AG04449 (cell line): Measurements from ENCODE around the gene ST14.

Experiments used
- CTCF ChIA-PET: fragments of 350-600 bp; formaldehyde crosslinking; extraction: SDS; loops from one replicate; lab custom pipeline; 2021; ENCODE audit warnings: antibody characterized with exemption; lab: Yijun Ruan, JAX
- POLR2A ChIA-PET: fragments of 400-600, 350-600 bp; formaldehyde crosslinking; extraction: SDS; loops from one replicate; lab custom pipeline; 2020; ENCODE audit warnings: antibody characterized with exemption, inconsistent platforms; lab: Yijun Ruan, JAX
- DNase-seq: peaks from one replicate; pipeline ENCODE4 v3.0.0-alpha.2; 2010; ENCODE audit warnings: low read depth, low spot score
- H3K4me3 ChIP-seq: 2 replicates; pipeline ENCODE4 v1.5.1; 2011; ENCODE audit warnings: low read depth, mild to moderate bottlenecking, control low read depth, low read length
- CTCF ChIP-seq: IDR thresholded peaks from one replicate; pipeline ENCODE4 v1.5.1; 2011; ENCODE audit warnings: mild to moderate bottlenecking, moderate library complexity, low read length, control low read depth, inconsistent platforms; ENCODE audit not compliant: insufficient read depth; ENCODE audit errors: missing control alignments

The ST14 gene

GRCh38 chr11:130194241-130195023 lies 34.9 kb downstream of the ST14 start:
- POLR2A ChIA-PET: no interaction called here
- TF ChIP-seq CTCF: no peak
- no peak overlapping the region for H3K4me3 ChIP-seq
- CTCF ChIA-PET: no interaction called here
- DNase-seq: no peak

GRCh38 chr11:130197386-130198035 lies 37.9 kb downstream of the ST14 start:
- ChIA-PET CTCF (interaction anchor here (1.3 kb wide), 1 partner anchor 15 kb away, joined by 5 read pairs; no protein-coding TSS in a partner anchor), POLR2A (no interaction called here)
- no peak for TF ChIP-seq CTCF
- no peak for DNase-seq
- H3K4me3 ChIP-seq: no peak overlapping the region

- ChIA-PET POLR2A (no interaction called here), CTCF (no interaction called here)
- DNase-seq: no peak
- no peak overlapping the region for H3K4me3 ChIP-seq
- no peak for TF ChIP-seq CTCF
These were observed 38.7 kb downstream of the ST14 start for GRCh38 chr11:130198292-130198691.

GRCh38 chr11:130198964-130199363 lies 39.4 kb downstream of the ST14 start:
- TF ChIP-seq CTCF: no peak
- POLR2A ChIA-PET: no interaction called here
- DNase-seq: no peak
- H3K4me3 ChIP-seq: no peak overlapping the region
- CTCF ChIA-PET: no interaction called here

GRCh38 chr11:130199792-130200191 lies 40.2 kb downstream of the ST14 start:
- no peak overlapping the region for H3K4me3 ChIP-seq
- no peak for TF ChIP-seq CTCF
- CTCF ChIA-PET: interaction anchor here (1.7 kb wide), 1 partner anchor 13 kb away, joined by 7 read pairs; no protein-coding TSS in a partner anchor
- no peak for DNase-seq
- POLR2A ChIA-PET: no interaction called here

- CTCF ChIA-PET: interaction anchor here (1.0 to 1.7 kb wide), 2 partner anchors 12 to 279 kb away, joined by 3 to 7 read pairs; no protein-coding TSS in a partner anchor
- POLR2A ChIA-PET: no interaction called here
- no peak overlapping the region for H3K4me3 ChIP-seq
- DNase-seq: no peak
- no peak for TF ChIP-seq CTCF
These were observed 41.4 kb downstream of the ST14 start for GRCh38 chr11:130201026-130201425.
